ENCODE measurements around the gene PBXIP1.
"Not testable (repeated sequence)": the region's sequence is repeated elsewhere in the genome, so short reads cannot be mapped to it uniquely, and the experiment has no call there.

PBXIP1 gene

GRCh38 chr1:154936555-154937084, 19.3 kb downstream of the PBXIP1 start, which contains the start of gene PMVK:
Gene PMVK, minus strand, starts transcription at chr1:154936719. Its CDS starts 34 bp downstream, at chr1:154936685.
- DNase-seq (ENCODE audit: low read depth) = peak; percentile 95

- no peak for DNase-seq (ENCODE audit: low read depth)
Observed at GRCh38 chr1:154935749-154936554, 19.9 kb downstream of the PBXIP1 start.

GRCh38 chr1:154934358-154934948, 21.4 kb downstream of the PBXIP1 start:
- no peak for DNase-seq (ENCODE audit: low read depth)

- DNase-seq (ENCODE audit: low read depth) = no peak
Observed at GRCh38 chr1:154931940-154932487, 23.9 kb downstream of the PBXIP1 start.

GRCh38 chr1:154926201-154926600, 29.7 kb downstream of the PBXIP1 start:
- DNase-seq (ENCODE audit: low read depth) = no peak

- DNase-seq (ENCODE audit: low read depth) = no peak
Observed at GRCh38 chr1:154925335-154926170, 30.3 kb downstream of the PBXIP1 start.

- no peak for DNase-seq (ENCODE audit: low read depth)
Observed at GRCh38 chr1:154923695-154924094, 32.2 kb downstream of the PBXIP1 start.

- DNase-seq (ENCODE audit: low read depth) = no peak
Observed at GRCh38 chr1:154913273-154913672, 42.6 kb downstream of the PBXIP1 start.

- no peak for DNase-seq (ENCODE audit: low read depth)
Observed at GRCh38 chr1:154912755-154913154, 43.1 kb downstream of the PBXIP1 start.

- no peak for DNase-seq (ENCODE audit: low read depth)
Observed at GRCh38 chr1:154911691-154912550, 44.0 kb downstream of the PBXIP1 start.

- no peak for DNase-seq (ENCODE audit: low read depth)
Observed at GRCh38 chr1:154910851-154911250, 45.0 kb downstream of the PBXIP1 start.

GRCh38 chr1:154908937-154909336, 47.0 kb downstream of the PBXIP1 start:
- DNase-seq (ENCODE audit: low read depth) = no peak

GRCh38 chr1:154908129-154908528, 47.8 kb downstream of the PBXIP1 start:
- not testable (repeated sequence) for DNase-seq (ENCODE audit: low read depth)

- no peak for DNase-seq (ENCODE audit: low read depth)
Observed at GRCh38 chr1:154906621-154907081, 49.2 kb downstream of the PBXIP1 start.

GRCh38 chr1:154902938-154903566, 52.8 kb downstream of the PBXIP1 start:
- DNase-seq (ENCODE audit: low read depth) = no peak

GRCh38 chr1:154901591-154901990, 54.3 kb downstream of the PBXIP1 start:
- DNase-seq (ENCODE audit: low read depth) = no peak

GRCh38 chr1:154899041-154899440, 56.9 kb downstream of the PBXIP1 start:
- DNase-seq (ENCODE audit: low read depth) = no peak

GRCh38 chr1:154896771-154897286, 59.1 kb downstream of the PBXIP1 start:
- DNase-seq (ENCODE audit: low read depth) = no peak

GRCh38 chr1:154895798-154896197, 60.1 kb downstream of the PBXIP1 start:
- DNase-seq (ENCODE audit: low read depth) = no peak

Measured in CMK (cell line).